GM12878 (cell line): ENCODE results near the gene NOVA2. TPM values are rescaled to one million over a fixed set of nuclear protein-coding genes. Genes with fewer than 3 reads are reported as not detected.

Experiments
- ATAC-seq: fragments of 200-7000 bp; cut with Tn5 transposase; 3 replicates; pipeline ENCODE4 v1.9.1; 2020; ENCODE audit warnings: mild to moderate bottlenecking, moderate library complexity
- BruUV-seq: library from RNA; stranded (reverse); fragments of 400-500 nt; replicated peaks from 2 replicates; lab custom pipeline; 2021; lab: Mats Ljungman, UMichigan
- CTCF ChIA-PET: fragments of 300-600 bp; sonication (Branson Sonifier 250); formaldehyde crosslinking; extraction: SDS; loops from one replicate; lab custom pipeline; 2021; ENCODE audit warnings: inconsistent platforms; lab: Yijun Ruan, JAX
- POLR2A ChIA-PET: fragments of 350-600 bp; formaldehyde crosslinking; extraction: SDS; loops from one replicate; lab custom pipeline; 2021; ENCODE audit warnings: inconsistent platforms; lab: Charles Lee
- RAD21 ChIA-PET: fragments of 300-600 bp; sonication (Branson Sonifier 250); formaldehyde crosslinking; loops from one replicate; lab custom pipeline; 2023; ENCODE audit warnings: antibody characterized with exemption; ENCODE audit not compliant: unreplicated experiment; lab: Charles Lee
- SMC1A ChIA-PET: fragments of 300-600 bp; sonication (Branson Sonifier 250); formaldehyde crosslinking; loops from one replicate; lab custom pipeline; 2023; ENCODE audit not compliant: unreplicated experiment, uncharacterized antibody; lab: Charles Lee
- DNase-seq: peaks from one replicate; pipeline ENCODE4 v3.0.0-alpha.2; 2011; ENCODE audit warnings: low read depth, low spot score
- FAIRE-seq: peaks from 3 replicates; lab custom pipeline; 2011; peaks lifted over from hg19 to GRCh38; lab: Jason Lieb, UNC
- H2AFZ ChIP-seq: 2 replicates; pipeline ENCODE4 v1.6.0; 2011; ENCODE audit warnings: low read depth, low read length, control low read depth; ENCODE audit not compliant: control insufficient read depth
- H3K27ac ChIP-seq: 2 replicates; pipeline ENCODE4 v1.5.1; 2011; ENCODE audit warnings: control low read depth; ENCODE audit not compliant: control insufficient read depth, insufficient read depth
- H3K27me3 ChIP-seq, 2 experiments: replicated peaks in 1 of 2; 2 replicates each; pipeline versions ENCODE4 v1.6.0 to v1.6.1; 2011; ENCODE audit warnings: low read length in 1 of 2; ENCODE audit not compliant: control insufficient read depth in 2 of 2, insufficient read depth in 2 of 2
- H3K36me3 ChIP-seq, 2 experiments: 2 replicates each; pipeline ENCODE4 v1.5.1; 2011; ENCODE audit warnings: low read length in 1 of 2; ENCODE audit not compliant: control insufficient read depth in 2 of 2, insufficient read depth in 2 of 2
- H3K4me1 ChIP-seq: 2 replicates; pipeline ENCODE4 v1.6.1; 2011; ENCODE audit warnings: mild to moderate bottlenecking, low read length, moderate library complexity, mixed read lengths; ENCODE audit not compliant: control insufficient read depth, insufficient read depth
- H3K4me2 ChIP-seq: 2 replicates; pipeline ENCODE4 v1.6.0; 2011; ENCODE audit warnings: control low read depth; ENCODE audit not compliant: control insufficient read depth, insufficient read depth
- H3K4me3 ChIP-seq: fragments of 200-600 bp; sonication (generic); 2 replicates; pipeline ENCODE4 v1.5.1; 2016
- H3K79me2 ChIP-seq: 2 replicates; pipeline ENCODE4 v1.6.0; 2011; ENCODE audit warnings: low read length; ENCODE audit not compliant: control insufficient read depth, insufficient read depth
- H3K9ac ChIP-seq: 2 replicates; pipeline ENCODE4 v1.8.0; 2011; ENCODE audit warnings: low read length, control low read depth, mixed read lengths; ENCODE audit not compliant: control insufficient read depth, insufficient read depth
- H3K9me3 ChIP-seq: replicated peaks from 3 replicates; pipeline ENCODE4 v1.5.1; 2011; ENCODE audit warnings: mild to moderate bottlenecking, low read length; ENCODE audit not compliant: control insufficient read depth, insufficient read depth
- H4K20me1 ChIP-seq: 2 replicates; pipeline ENCODE4 v1.6.0; 2011; ENCODE audit not compliant: control insufficient read depth, insufficient read depth
- EED ChIP-seq: sonication (generic); IDR thresholded peaks from 2 replicates; pipeline ENCODE4 v1.6.1; 2016; ENCODE audit warnings: antibody characterized with exemption, low read depth
- FOXM1 ChIP-seq: IDR thresholded peaks from 2 replicates; pipeline ENCODE4 v1.6.1; 2012; ENCODE audit warnings: low read depth, mild to moderate bottlenecking, inconsistent platforms, low read length, moderate library complexity
- IRF3 ChIP-seq: fragments of 450-650 bp; IDR thresholded peaks from 2 replicates; pipeline ENCODE4 v1.6.1; 2014; ENCODE audit warnings: mild to moderate bottlenecking
- JUNB ChIP-seq: IDR thresholded peaks from 2 replicates; pipeline ENCODE4 v1.6.1; 2016; ENCODE audit warnings: antibody characterized with exemption, mild to moderate bottlenecking
- KLF5 ChIP-seq: fragments of 450-650 bp; IDR thresholded peaks from 2 replicates; pipeline ENCODE4 v1.6.1; 2014; ENCODE audit warnings: mild to moderate bottlenecking; ENCODE audit not compliant: partially characterized antibody
- MTA2 ChIP-seq: fragments of 450-650 bp; IDR thresholded peaks from 2 replicates; pipeline ENCODE4 v1.6.1; 2016; ENCODE audit warnings: low read depth, mild to moderate bottlenecking, moderate library complexity
- MXI1 ChIP-seq: fragments of 150-350 bp; IDR thresholded peaks from 2 replicates; pipeline ENCODE4 v1.6.1; 2011; ENCODE audit warnings: low read depth, mild to moderate bottlenecking, inconsistent platforms, low read length, improper control_type of control experiment
- NR2C1 ChIP-seq: fragments of 450-650 bp; IDR thresholded peaks from 2 replicates; pipeline ENCODE4 v1.6.1; 2017; ENCODE audit warnings: antibody characterized with exemption, mild to moderate bottlenecking, moderate library complexity
- SPI1 ChIP-seq: IDR thresholded peaks from 2 replicates; pipeline ENCODE4 v1.6.1; 2011; ENCODE audit warnings: low read depth, mild to moderate bottlenecking, low read length, moderate library complexity, borderline replicate concordance; ENCODE audit not compliant: insufficient read depth
- TCF3 ChIP-seq: IDR thresholded peaks from 2 replicates; pipeline ENCODE4 v1.6.1; 2012; ENCODE audit warnings: low read depth, mild to moderate bottlenecking, low read length, borderline replicate concordance; ENCODE audit not compliant: insufficient read depth
- TCF7 ChIP-seq: IDR thresholded peaks from 2 replicates; pipeline ENCODE4 v1.6.1; 2014; ENCODE audit warnings: antibody characterized with exemption, borderline replicate concordance
- ZBTB40 ChIP-seq: fragments of 450-650 bp; IDR thresholded peaks from 2 replicates; pipeline ENCODE4 v1.6.1; 2016; ENCODE audit warnings: mild to moderate bottlenecking, moderate library complexity, borderline replicate concordance
- WGBS: methylation state at CpG from one replicate; pipeline ENCODE4 v1.1.6; 2016; ENCODE audit warnings: low lambda C conversion rate; ENCODE audit not compliant: insufficient replicate concordance, insufficient coverage; ENCODE audit errors: missing lambda C conversion rate; 5-methylcytosine and 5-hydroxymethylcytosine counted together
- in situ Hi-C: fragments of 300-500 bp; cut with MboI; formaldehyde crosslinking; loops from 9 replicates; pipeline ENCODE4 v1.14.3; 2018; ENCODE audit warnings: mixed read lengths
- intact Hi-C: fragments of 100-400 bp; cut with micrococcal nuclease; formaldehyde crosslinking; loops from one replicate; pipeline ENCODE4 v1.14.2; 2022; ENCODE audit not compliant: unreplicated experiment
- polyA plus RNA-seq, 11 experiments: library from polyadenylated mRNA; depleted of rRNA in 4 of 11; unstranded in 6 of 11; stranded (reverse) in 5 of 11; fragments of >200 nt; fragmentation: Nextera tagmentation in 4 of 11; fragmentation: Illumina TruSeq in 1 of 11; extraction: Ambion mirVana in 4 of 11; extraction: Trizol in 1 of 11; gene quantifications; 1 replicate in 1 of 11; 2 replicates in 10 of 11; pipeline versions ENCODE4 v1.2.1 to v1.2.3, GENCODE V29; 2011 to 2016; ENCODE audit warnings: inconsistent platforms in 2 of 11, missing spikeins in 2 of 11, low read depth in 1 of 11
- total RNA-seq, 4 experiments: library from RNA; depleted of rRNA in 3 of 4; stranded (reverse); fragments of >200 nt in 3 of 4; fragmentation: Illumina TruSeq in 1 of 4; extraction: Trizol in 1 of 4; gene quantifications; 2 replicates each; pipeline versions ENCODE4 v1.2.1 to v1.2.3, GENCODE V29; 2013 to 2021
- TF ChIP-seq, protein P1 (sequence below): fragments of 450-650 bp; IDR thresholded peaks from 2 replicates; pipeline ENCODE4 v1.6.1; 2016; ENCODE audit warnings: mild to moderate bottlenecking

NOVA2 gene
- total and polyA plus RNA-seq, 10 of the 15 experiments (the other 5 are each of a cell fraction or from before 2014, with no cell fraction given), result under 0.01 to 0.44 (median 0.03) TPM; not detected in 4

DNA sequence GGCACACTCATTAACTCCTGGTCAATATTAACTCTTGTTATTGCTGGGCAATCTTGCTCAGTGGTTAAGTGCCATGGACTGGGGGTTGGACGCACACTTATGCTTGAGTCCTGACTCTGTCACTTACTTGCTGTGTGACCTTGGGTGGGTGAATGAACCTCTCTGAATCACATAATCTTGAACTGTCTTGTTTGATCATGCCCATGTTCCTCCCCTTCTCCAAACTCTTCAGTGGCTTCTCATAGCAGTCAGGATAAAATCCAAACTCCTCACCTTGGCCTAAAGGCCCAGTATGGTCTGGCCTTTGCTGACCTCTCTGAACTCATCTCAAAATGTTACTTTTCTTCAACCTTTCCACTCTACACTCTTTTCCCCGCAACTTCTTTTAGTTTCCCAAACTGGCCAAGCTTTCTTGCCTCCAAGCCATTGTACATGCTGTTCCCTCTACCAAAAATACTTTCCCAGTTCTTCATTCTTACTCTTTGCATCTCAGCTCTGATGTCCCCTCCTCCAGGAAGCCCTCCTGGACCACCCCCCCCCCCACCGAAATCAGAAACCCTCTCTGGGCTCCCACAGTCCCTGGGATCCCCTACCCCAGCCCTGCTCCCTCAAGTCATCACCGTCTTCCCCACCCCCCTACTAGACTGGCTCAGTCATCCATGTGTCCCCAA, 73.6 kb downstream of the NOVA2 start:
- ChIA-PET POLR2A (interaction anchor here (1.1 to 3.7 kb wide), 3 partner anchors 14 to 95 kb away, joined by 5 to 23 read pairs (median 6); partner anchors contain the start of genes CCDC61, FOXA3, IRF2BP1 and SYMPK), CTCF (interaction anchor here (0.6 to 0.9 kb wide), 2 partner anchors 82 to 105 kb away, joined by 3 read pairs; no protein-coding TSS in a partner anchor), RAD21 (interaction anchor here (1.3 to 1.4 kb wide), 2 partner anchors 36 to 37 kb away, joined by 3 to 5 read pairs; partner anchors contain the start of genes FOXA3 and SYMPK), SMC1A (no interaction called here)
- ATAC-seq (no peak), FAIRE-seq (no peak), DNase-seq (no peak)
- no peaks in the 10 kb centered on the region; a peak in 2 of 4 replicates for H3K36me3 ChIP-seq
- no peak overlapping the region for H3K9ac ChIP-seq
- in situ Hi-C loops, result no loop called here
- no peaks in the 10 kb centered on the region for H3K9me3 ChIP-seq
- TSS peak; percentile 83 for BruUV-seq
- H3K4me2 ChIP-seq, result peak overlapping the region; percentile 73
- no peak overlapping the region for H2AFZ ChIP-seq
- H3K4me1 ChIP-seq, result peaks cover 10% of the 10 kb centered on the region
- H3K79me2 ChIP-seq, result peaks cover 8% of the 10 kb centered on the region
- no peaks in the 10 kb centered on the region for H4K20me1 ChIP-seq
- no peak overlapping the region; the same call in 1 of the 2 replicates for H3K4me3 ChIP-seq
- no peaks in the 10 kb centered on the region for H3K27me3 ChIP-seq
- intact Hi-C loops, result loop anchor here (5.0 kb wide), 1 partner anchor 83 kb away; the partner anchor contains the start of gene RSPH6A
- H3K27ac ChIP-seq, result no peak overlapping the region
- WGBS, result 85% methylated on average over 4 of the region's 4 CpGs
- TF ChIP-seq IRF3 (no peak), MTA2 (no peak), MXI1 (no peak), SPI1 (no peak), FOXM1 (no peak), KLF5 (no peak), EED (no peak), JUNB (no peak), TCF3 (no peak), TCF7 (no peak), NR2C1 (no peak), ZBTB40 (no peak)
- TF ChIP-seq, protein P1, sequence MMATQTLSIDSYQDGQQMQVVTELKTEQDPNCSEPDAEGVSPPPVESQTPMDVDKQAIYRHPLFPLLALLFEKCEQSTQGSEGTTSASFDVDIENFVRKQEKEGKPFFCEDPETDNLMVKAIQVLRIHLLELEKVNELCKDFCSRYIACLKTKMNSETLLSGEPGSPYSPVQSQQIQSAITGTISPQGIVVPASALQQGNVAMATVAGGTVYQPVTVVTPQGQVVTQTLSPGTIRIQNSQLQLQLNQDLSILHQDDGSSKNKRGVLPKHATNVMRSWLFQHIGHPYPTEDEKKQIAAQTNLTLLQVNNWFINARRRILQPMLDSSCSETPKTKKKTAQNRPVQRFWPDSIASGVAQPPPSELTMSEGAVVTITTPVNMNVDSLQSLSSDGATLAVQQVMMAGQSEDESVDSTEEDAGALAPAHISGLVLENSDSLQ, result no peak
